Measurements from ENCODE around the gene SCAMP5.

SCAMP5 gene, protein sequence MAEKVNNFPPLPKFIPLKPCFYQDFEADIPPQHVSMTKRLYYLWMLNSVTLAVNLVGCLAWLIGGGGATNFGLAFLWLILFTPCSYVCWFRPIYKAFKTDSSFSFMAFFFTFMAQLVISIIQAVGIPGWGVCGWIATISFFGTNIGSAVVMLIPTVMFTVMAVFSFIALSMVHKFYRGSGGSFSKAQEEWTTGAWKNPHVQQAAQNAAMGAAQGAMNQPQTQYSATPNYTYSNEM

DNA sequence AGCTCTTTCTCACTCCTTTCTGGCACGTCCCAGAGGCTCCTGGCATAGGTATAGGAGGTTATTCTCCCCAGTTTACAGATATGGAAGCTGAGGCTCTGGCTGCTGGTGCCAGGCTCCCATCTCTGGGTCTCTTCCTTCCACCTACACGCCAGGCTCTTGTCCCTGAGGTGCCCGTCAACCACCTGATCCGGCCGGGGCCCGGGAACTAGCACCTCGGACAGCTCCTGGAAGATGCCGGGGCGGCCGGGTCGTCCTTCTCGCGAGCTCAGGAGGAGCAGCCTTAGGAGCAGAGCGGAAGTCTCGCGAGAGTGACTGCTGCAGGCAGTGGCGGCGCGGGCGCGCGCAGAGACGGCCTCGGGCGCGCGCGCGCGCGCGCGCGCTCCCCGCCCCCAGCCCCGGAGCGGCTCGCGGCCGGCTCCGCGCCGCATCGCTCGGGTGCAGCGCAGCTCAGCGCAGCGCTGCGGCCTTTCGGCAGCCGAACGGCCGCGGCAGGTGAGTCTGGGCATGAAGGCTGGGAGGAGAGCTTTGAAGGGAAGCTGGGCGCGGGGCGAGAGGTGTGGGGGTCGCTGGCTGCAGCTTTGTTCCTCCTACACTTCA is at the start of gene SCAMP5:
Gene SCAMP5 (plus strand): TSS at position 382 of the 597 bp plus-strand sequence. CDS start 16,277 bp downstream, outside the sequence.
- H3K4me3 ChIP-seq (ENCODE audit: low read depth, low read length) = peak within 1 kb of the TSS; percentile 48
- TF ChIP-seq, protein P1, sequence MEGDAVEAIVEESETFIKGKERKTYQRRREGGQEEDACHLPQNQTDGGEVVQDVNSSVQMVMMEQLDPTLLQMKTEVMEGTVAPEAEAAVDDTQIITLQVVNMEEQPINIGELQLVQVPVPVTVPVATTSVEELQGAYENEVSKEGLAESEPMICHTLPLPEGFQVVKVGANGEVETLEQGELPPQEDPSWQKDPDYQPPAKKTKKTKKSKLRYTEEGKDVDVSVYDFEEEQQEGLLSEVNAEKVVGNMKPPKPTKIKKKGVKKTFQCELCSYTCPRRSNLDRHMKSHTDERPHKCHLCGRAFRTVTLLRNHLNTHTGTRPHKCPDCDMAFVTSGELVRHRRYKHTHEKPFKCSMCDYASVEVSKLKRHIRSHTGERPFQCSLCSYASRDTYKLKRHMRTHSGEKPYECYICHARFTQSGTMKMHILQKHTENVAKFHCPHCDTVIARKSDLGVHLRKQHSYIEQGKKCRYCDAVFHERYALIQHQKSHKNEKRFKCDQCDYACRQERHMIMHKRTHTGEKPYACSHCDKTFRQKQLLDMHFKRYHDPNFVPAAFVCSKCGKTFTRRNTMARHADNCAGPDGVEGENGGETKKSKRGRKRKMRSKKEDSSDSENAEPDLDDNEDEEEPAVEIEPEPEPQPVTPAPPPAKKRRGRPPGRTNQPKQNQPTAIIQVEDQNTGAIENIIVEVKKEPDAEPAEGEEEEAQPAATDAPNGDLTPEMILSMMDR (IDR thresholded peaks at IDR 0.05; ENCODE audit: borderline replicate concordance, insufficient read depth, low read depth, low read length) = no peak

DNA sequence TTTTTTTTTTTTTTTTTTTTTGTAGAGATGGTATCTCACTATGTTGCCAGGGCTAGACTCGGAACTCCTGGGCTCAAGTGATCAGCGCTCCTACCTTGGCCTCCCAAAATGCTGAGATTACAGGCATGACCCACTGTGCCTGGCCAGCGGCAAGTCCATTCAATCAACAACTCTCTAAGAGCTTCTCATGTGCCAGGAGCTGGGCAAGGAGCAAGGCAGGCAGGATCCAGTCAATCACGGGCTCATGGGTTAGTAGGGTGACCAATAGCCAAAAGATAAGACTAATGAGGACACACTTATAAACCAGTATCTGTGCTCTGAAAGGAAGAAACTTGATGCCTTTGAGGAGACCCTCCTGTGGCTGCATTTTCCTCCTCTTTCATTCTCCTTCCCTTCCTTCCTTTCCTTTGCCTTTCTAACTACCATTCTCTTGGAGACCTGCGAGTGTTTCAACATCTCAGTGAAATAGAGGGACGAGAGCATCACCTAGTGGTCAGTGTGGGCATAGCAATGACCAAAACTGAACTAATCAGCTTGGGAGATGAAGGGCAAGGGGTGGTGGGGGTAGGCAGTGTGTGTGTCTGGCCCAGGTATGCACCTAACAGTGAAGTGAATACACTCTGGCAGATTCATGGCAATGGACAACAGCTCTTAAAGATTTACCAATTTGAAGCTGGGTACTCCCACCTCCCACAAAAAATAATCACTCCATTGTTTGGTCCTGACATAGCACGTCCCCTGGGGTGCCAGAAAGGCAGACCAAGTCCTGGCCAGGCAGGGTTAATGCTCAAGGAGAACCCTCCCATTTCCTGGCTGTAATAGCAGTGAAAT is 45.1 kb upstream of the SCAMP5 start:
- no peak overlapping the region for H3K4me3 ChIP-seq (ENCODE audit: low read depth, low read length)
- TF ChIP-seq, protein P1 (IDR thresholded peaks at IDR 0.05; ENCODE audit: borderline replicate concordance, insufficient read depth, low read depth, low read length) = peak; percentile 99

DNA sequence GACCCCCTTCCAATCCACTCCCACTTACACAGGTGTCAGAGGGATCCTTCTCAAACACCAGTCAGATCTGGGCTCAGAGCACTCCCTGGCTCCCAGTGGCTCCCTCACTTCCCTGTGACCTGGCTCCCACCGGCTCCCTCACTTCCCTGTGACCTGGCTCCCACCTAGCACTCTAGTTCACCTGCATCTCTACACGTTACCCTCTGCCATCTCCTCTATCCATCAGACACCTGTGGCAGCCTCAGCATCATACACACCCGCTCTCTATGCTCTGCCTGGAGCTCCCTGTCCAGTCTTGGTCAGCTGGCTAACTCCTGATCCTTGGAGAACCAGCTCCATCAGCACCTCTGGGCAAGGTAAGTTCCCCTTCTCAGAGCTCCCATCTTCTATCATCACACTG is 44.4 kb upstream of the SCAMP5 start:
- TF ChIP-seq, protein P1 (IDR thresholded peaks at IDR 0.05; ENCODE audit: borderline replicate concordance, insufficient read depth, low read depth, low read length) = no peak
- H3K4me3 ChIP-seq (ENCODE audit: low read depth, low read length) = no peak overlapping the region

DNA sequence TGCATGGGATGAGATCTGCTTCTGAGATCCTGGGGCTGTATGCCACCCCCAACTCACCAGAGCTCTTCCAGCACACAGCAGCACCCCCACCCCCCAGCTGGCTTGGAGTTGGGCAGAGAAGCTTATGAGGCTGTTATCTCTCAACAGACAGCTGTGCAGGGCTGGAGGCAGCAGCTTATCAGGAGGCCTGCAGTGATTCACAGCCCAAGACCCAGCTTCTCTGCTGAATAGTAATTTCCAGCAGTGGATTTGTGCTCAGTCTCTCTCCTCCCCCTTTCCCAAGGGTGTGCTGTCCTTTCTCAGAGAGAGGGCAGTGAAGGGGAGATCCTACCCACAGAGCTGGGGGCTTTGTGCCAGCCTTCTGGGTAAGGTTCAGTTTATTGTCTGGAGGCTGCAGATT is 40.8 kb upstream of the SCAMP5 start:
- TF ChIP-seq, protein P1 (IDR thresholded peaks at IDR 0.05; ENCODE audit: borderline replicate concordance, insufficient read depth, low read depth, low read length) = no peak
- no peak overlapping the region for H3K4me3 ChIP-seq (ENCODE audit: low read depth, low read length)

DNA sequence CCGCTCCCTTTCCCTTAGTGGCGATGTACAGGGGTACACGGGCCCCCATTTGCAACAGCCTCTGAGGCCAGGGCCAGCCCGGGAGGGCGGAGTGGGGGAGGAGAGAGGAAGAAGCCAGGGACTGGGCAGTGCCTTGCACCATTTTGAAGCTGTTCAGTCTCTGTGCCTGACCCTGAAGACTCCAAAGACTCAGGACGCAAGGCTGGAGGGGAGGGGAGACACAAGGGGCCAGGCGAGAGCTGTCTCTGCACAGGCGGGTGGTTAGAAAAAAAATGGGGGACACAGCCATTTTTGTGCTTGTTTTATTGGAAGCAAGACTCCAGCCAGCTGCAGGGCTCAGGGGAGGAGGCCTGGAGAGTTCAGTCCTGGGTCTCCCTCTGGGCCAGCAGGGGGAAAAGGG is 40.3 kb upstream of the SCAMP5 start:
- TF ChIP-seq, protein P1 (IDR thresholded peaks at IDR 0.05; ENCODE audit: borderline replicate concordance, insufficient read depth, low read depth, low read length) = no peak
- no peak overlapping the region for H3K4me3 ChIP-seq (ENCODE audit: low read depth, low read length)

DNA sequence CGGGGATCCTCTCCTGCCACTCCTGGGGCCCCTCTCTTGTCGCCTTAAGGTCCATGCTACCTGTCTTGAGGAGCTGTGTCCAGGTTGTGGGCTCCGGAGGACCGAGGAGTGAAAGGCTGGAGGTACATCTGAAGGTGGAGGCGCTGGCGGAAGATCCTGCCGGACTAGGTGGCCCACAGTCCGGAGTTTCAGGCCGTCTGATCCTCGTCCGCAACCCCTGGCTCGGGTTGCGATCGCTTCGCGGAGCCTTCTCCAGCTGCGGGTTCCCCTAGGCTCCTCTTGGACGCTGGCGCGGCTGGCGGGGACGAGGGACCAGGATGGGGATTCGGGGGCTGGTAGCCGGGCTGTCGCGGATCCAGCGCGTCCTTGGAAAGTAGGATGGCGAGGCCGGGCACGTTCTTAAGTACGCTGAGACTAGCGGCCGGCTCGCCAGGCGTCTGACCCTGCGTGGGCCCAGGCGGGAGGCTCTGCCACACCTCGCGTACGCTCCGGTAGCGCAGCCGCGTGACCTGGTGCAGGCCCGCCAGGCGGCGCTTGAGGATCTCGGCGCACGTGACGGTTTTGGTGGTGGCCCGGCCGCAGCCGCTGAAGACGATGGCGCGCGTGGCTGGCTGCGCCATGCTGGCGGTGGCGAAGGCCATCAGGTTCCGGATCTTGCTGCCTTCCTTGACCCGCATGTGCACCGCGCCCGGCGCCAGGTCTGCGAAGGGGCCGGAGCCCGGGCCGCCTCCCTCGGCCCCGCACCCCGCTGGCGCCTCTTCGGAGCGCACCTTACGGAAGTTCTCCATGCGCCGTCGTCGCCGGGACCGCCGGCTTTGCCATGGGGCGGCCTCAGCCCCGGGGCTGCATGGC is 39.3 kb upstream of the SCAMP5 start:
- TF ChIP-seq, protein P1 (IDR thresholded peaks at IDR 0.05; ENCODE audit: borderline replicate concordance, insufficient read depth, low read depth, low read length) = peak; percentile 51
- peak overlapping the region; percentile 56 for H3K4me3 ChIP-seq (ENCODE audit: low read depth, low read length)

Data from GM12875 (cell line).